ENCODE data around the gene CHD2. TPM values are rescaled to one million over a fixed set of nuclear protein-coding genes. Genes with fewer than 3 reads are reported as not detected.

CHD2 gene
- total RNA-seq, 1 experiment from 2014 or later = 81.8 TPM

GRCh38 chr15:92887869-92888268 lies 12.3 kb upstream of the CHD2 start:
- ChIA-PET POLR2A (interaction anchor here (0.6 to 1.0 kb wide), 3 partner anchors 82 to 92 kb away, joined by 3 to 5 read pairs (median 3); no protein-coding TSS in a partner anchor), CTCF (no interaction called here)
- ATAC-seq (no peak), DNase-seq (ENCODE audit: low read depth, low spot score) (no peak)
- in situ Hi-C loops (cut with HindIII; ENCODE audit: low pct_unique_long_range_greater_than_20kb, low sequenced_read_pairs) = no loop called here
- no TSS peak for BruUV-seq (replicated peaks)
- Histone ChIP-seq H3K27ac (ENCODE audit: low read length) (peak overlapping the region; percentile 32; the same call in 1 of the 2 replicates), H3K27me3 (ENCODE audit: control insufficient read depth, insufficient read depth, low read length) (no peaks in the 10 kb centered on the region), H3K4me1 (ENCODE audit: control insufficient read depth, insufficient read depth, low read length) (peaks cover 32% of the 10 kb centered on the region; the same call in 1 of the 2 replicates), H3K9me3 (ENCODE audit: control insufficient read depth, insufficient read depth, low read depth, low read length) (no peaks in the 10 kb centered on the region), H3K36me3 (ENCODE audit: control insufficient read depth, insufficient read depth, low read length) (peaks cover 81% of the 10 kb centered on the region), H3K4me3 (ENCODE audit: low read depth in 2 of 2, low read length in 2 of 2) (no peak overlapping the region)
- intact Hi-C loops (cut with micrococcal nuclease; ENCODE audit: unreplicated experiment) = no loop called here
- TF ChIP-seq SIN3A (IDR thresholded peaks at IDR 0.05; ENCODE audit: borderline replicate concordance, insufficient read depth, low read depth, low read length) (no peak), REST (IDR thresholded peaks at IDR 0.05; ENCODE audit: insufficient read depth in 1 of 2, low read depth in 2 of 2, low read length in 1 of 2) (no peak), CTCF (IDR thresholded peaks at IDR 0.05) (no peak), TCF7L2 (IDR thresholded peaks at IDR 0.05; ENCODE audit: low read depth, low read length) (no peak), POLR2AphosphoS5 (IDR thresholded peaks at IDR 0.05; ENCODE audit: low read depth, low read length) (no peak)

GRCh38 chr15:92889390-92890107 lies 10.6 kb upstream of the CHD2 start:
- BruUV-seq (replicated peaks) = no TSS peak
- ChIA-PET CTCF (no interaction called here), POLR2A (interaction anchor here (0.6 to 0.7 kb wide), 2 partner anchors 27 to 59 kb away, joined by 3 to 5 read pairs; no protein-coding TSS in a partner anchor)
- H3K9me3 ChIP-seq (ENCODE audit: control insufficient read depth, insufficient read depth, low read depth, low read length) = no peaks in the 10 kb centered on the region
- peak overlapping the region; percentile 58 for H3K27ac ChIP-seq (ENCODE audit: low read length)
- DNase-seq (ENCODE audit: low read depth, low spot score) (no peak), ATAC-seq (no peak)
- in situ Hi-C loops (cut with HindIII; ENCODE audit: low pct_unique_long_range_greater_than_20kb, low sequenced_read_pairs) = no loop called here
- H3K4me3 ChIP-seq (ENCODE audit: low read depth in 2 of 2, low read length in 2 of 2) = no peak overlapping the region
- intact Hi-C loops (cut with micrococcal nuclease; ENCODE audit: unreplicated experiment) = no loop called here
- peaks cover 79% of the 10 kb centered on the region for H3K36me3 ChIP-seq (ENCODE audit: control insufficient read depth, insufficient read depth, low read length)
- H3K27me3 ChIP-seq (ENCODE audit: control insufficient read depth, insufficient read depth, low read length) = no peaks in the 10 kb centered on the region
- TF ChIP-seq POLR2AphosphoS5 (IDR thresholded peaks at IDR 0.05; ENCODE audit: low read depth, low read length) = peak; percentile 43; the same call in 1 of the 2 replicates
- no peak for TF ChIP-seq TCF7L2 (IDR thresholded peaks at IDR 0.05; ENCODE audit: low read depth, low read length)
- H3K4me1 ChIP-seq (ENCODE audit: control insufficient read depth, insufficient read depth, low read length) = peaks cover 34% of the 10 kb centered on the region; the same call in 1 of the 2 replicates
